NCI-H1694 treated with DMSO at 0.1 percent for 48 hours (cell line): ENCODE data around the gene S100A13.
"Not testable (repeated sequence)": the region's sequence is repeated elsewhere in the genome, so short reads cannot be mapped to it uniquely, and the experiment has no call there.

Source experiments
- DNase-seq: peaks from one replicate; lab custom pipeline; 2025; lab: John Stamatoyannopoulos, UW

S100A13 gene

DNA sequence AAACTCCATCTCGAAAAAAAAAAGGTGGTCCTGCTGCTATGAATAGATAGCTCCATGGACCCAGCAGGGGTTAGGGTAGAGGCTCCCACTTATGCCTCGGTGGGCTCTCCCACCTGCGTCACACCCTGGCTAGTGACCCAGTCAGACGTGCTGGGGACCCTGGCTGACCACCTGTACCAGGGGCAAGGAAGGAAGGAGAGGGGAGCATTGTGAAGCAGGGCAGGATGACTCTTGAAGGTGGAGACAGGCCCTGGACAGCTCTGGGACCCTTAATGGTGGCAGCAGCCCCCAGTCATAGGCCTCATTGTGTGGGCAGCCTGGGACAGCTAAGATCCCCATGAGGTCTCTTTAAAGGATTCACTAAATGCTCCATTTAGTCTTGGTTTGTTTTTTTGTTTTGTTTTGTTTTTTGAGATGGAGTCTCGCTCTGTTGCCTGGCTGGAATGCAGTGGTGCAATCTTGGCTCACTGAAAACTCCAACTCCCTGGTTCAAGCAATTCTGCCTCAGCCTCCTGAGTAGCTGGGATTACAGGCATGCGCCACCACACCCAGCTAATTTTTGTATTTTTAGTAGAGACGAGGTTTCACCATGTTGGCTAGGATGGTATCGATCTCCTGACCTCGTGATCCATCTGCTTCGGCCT, 20.8 kb upstream of the S100A13 start:
- no peak for DNase-seq

DNA sequence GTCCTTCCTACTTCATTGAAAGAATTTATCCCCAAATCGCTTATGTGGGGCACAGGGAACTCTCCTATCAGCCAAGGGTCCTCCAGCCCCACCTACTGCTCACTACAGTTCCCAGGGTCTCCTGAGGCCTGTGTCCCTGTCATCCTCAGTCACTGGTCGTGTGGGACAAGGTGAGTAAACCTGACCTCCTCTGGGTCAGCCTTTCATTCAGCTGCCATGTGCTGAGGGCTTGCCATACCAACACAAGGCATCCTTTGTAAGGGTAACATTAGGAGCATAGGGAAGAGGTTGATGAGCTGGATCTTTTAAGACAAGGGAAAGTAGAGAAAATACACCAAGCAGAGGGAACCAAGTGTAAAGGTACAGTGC, 20.0 kb upstream of the S100A13 start:
- no peak for DNase-seq

DNA sequence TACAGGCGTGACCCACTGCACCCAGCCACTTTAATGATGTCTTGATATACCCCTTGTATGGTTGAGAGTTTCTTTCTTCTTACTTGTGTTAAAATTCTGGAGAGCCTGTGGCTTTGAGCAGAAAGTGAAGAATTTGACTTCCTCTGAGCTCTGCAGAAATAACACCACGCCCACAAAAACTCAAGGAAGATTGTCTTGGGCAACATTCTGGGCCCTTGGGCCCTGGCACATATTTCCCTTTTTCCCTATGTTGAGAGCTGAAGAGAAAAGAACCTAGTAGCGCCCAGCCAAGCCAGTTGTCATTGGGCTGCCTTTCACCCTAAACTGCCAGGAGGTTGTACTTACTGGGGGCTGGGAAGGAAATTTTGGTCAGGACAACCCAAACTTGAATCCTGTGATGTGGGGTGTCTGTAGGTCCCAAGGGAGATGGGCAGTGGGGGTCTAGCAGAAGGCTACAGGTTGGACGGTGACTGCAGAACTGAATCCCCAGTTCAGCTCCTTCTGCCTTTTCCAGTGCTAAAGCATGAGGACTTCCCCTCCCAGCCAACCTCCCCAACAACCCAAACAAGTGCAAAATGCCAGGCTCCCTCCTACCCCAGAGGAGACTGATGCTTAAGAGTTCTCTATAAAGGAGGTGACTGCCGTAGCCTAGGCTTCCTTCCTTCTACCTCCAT, 19.5 kb upstream of the S100A13 start:
- DNase-seq: no peak

DNA sequence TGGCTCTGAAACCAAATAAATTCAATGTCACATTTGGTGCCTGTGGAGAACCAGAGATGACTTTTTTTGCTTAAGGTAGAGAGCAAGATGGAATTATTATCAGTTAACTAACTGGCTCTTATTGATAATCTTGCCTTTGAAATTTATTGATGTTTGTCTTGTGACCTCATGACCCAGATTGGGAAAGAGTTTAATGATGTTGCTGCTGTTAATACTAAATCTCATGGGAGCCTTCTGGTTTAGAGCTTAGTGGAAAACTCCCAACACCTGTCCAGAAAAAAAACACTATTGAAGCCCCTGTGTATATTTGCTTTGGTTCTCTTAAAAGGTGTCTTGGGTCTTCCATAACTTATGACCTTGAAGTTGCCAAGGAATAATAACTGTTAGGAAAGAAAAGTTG, 16.5 kb upstream of the S100A13 start:
- no peak for DNase-seq

DNA sequence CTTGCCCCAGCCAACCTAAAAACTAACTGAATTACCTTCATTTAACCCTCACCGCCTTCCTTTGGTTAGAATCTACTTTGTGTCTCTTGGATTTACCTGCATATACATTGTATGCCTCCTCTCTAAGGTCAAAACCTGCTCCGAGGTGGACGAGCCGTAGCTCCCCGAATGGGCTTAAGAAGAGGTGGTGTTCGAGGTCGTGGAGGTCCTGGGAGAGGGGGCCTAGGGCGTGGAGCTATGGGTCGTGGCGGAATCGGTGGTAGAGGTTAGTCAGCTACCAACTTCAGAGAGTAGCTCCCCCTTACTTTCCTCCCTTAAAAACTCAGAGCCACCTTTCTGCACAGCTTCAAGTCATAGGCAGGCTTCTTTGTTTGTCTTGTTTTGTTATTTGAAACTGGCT, 15.8 kb upstream of the S100A13 start:
- no peak for DNase-seq

DNA sequence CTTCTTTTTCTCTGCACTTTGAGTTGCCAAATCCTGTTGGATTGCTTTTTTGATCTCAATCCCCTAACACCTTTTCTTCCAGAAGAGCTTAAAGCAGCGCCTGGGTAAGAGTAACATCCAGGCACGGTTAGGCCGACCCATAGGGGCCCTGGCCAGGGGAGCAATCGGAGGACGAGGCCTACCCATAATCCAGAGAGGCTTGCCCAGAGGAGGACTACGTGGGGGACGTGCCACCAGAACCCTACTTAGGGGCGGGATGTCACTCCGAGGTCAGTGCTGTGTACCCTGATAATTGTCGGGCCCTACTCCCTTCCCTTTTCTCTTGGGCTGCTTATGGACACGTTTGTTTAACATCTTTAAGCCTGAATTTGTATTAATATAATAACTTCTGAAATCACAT, 14.9 kb upstream of the S100A13 start:
- no peak for DNase-seq

DNA sequence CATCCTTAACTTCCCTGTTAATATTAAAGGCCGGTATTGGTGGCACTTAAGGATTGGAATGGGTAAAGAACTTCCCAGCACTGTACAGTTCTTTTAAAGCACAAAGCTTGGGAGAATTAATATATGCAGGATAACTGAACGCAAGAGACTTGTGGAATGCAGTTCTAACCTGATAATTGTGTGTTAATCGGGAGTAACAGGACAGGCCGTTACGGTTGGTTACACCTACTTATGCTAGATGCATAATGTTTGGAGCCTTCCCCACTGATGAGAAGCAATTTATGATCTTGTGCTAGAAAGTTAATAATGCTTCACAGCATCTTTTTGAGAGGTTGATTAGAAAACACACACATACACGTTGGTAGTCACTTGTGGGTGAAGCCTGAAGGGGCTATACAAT, 13.6 kb upstream of the S100A13 start:
- DNase-seq: no peak

DNA sequence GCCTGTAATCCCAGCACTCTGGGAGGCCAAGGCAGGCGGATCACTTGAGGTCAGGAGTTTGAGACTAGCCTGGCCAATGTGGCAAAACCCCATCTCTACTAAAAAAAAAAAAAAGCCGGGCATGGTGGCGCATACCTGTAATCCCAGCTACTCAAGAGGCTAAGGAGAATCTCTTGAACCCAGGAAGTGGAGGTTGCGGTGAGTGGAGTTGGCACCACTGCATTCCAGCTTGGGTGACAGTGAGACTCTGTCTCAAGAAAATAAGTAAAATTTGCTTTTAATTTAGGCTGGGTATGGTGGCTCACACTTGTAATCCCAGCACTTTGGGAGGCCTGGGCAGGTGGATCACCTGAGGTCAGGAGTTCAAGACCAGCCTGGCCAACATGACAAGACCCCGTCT, 12.9 kb upstream of the S100A13 start:
- not testable (repeated sequence) for DNase-seq

DNA sequence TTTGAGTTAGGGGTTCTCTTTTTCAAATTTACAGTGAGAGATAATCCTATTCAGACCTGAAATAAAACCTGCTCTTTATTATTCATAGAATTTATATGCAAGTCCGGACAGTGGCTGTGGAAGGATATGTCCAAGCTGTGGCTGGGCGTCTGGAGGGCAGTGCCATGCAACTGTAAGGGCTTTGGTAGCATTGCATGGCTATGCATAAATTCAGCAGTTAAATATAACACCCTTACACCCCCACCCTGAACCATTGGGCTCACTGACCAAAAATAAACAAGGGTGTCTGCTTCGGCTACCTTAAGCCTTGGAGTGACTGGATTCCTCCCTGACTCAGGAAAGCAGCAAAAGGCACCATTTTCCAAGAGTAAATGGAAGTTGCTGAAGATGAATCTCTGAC, 12.0 kb upstream of the S100A13 start:
- DNase-seq: no peak

DNA sequence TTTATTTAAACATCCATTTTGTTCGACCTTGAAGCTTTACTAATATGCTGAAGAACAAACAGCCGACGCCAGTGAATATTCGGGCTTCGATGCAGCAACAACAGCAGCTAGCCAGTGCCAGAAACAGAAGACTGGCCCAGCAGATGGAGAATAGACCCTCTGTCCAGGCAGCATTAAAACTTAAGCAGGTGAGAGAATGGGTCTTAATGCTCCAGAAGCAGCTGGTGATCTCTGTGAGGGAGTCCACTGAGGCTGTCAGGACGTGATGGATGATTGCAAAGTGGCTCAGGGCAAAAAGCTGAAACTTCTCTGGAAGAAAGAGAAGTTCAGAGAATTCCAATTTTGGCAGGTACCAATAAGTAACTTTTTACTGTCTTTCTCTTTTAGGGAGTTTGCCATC, 11.0 kb upstream of the S100A13 start:
- no peak for DNase-seq

DNA sequence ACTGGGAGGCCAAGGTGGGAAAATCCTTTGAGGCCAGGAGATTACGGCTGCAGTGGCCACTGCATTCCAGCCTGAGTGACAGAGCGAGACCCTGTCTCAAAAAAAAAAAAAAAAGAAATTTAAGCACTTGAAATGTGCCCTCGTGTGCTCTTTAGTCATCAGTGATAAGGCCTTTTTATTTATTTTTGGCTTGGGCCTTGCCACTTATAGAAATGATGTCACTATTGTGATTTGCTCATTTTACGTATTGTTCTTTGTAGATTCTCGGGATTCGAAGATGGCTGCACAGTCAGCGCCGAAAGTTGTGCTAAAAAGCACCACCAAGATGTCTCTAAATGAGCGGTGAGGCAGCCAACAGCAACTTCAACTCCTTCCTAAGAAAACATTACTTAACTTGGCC, 9.0 kb upstream of the S100A13 start:
- DNase-seq: no peak

DNA sequence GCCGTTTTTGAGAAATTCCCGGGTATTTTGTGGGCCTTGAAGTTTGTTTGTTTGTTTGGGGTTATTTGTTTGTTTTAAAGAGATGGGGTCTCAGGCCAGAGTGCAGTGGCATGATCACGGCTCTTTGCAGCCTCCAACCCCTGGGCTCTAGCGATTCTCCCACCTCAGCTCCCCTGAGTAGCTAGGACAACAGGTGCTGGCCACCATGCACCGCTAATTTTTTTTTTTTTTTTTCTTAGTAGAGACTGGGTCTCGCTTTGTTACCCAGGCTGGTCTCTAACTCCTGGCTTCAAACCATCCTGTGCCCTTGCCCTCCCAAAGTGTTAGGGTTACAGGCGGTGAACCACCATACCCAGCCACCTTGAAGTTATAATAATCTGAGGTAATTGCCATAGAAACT, 8.6 kb upstream of the S100A13 start:
- DNase-seq: no peak

DNA sequence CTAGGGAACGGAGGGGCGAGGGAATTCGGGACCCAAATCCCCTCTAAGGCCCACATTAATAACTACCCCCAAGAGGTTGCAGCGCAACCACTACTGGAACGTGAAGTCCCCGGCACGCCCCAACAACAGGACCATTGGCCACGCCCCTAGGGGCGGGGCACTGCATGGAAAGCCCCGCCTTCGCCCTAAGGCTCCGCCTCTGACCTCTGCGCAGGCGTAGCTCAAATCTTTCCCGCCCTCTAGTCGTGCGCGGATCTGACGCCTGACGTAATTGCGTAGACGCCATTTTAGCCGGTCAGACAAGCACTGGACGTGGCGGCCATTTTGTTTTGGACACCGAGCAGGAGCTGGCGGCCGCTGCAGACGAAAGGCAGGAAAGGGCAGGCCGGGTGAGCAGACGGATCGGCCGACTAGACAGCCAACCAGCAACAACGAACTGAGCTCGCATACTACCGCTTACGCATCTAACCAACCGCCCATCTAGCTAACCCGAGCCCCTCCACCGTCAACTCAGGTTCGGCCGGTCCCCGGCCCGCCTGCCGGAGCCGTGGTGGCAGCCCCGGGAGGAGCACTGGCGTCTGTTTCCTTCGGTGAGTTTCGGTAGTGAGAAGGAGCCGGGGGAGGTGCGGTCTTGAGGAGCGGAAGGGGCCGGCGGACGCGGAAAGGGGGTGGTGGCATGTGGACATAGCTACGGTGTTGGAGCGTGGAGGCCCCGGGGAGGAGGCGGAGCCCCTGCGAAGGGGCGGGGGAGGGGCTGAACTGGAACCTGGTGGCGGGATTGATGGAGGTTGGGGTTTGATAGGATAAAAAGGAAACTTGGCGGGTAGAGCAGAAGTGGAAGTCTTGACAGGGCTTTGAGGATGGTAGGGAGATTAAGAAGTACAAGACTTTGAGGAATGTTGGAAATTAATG, 6.7 kb upstream of the S100A13 start, which contains the start of gene CHTOP:
TSS of gene CHTOP (plus strand) at position 313 of the 912 bp plus-strand sequence. CDS start 2,523 bp downstream, outside the sequence.
- DNase-seq: peak; percentile 97

DNA sequence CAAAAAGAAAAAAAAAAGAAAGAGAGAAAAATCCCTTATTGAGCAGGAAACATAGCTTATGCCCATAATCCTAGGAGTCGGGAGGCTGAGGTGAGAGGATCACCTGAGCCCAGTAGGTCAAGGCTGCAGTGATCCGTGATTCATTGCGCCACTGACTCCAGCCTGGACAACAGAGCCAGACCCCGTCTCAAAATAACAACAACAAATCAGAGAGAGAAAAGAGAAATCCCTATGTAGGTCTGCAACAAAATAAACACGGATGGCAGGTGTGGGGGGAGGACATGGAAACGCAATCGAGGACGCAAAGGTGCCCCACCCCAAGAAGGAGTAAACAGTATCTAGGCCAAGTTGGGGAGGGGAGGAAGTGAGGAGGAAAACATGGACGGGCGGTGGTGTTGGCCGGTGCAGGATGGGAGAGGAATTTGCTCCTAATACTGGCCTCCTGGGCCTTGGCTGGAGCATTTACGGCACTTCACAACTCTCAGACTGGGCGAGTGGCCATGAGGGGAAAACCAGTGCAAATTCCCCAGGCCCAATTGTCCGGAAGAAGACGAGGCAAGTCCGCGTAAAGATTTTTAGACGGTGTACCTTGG, 6.0 kb upstream of the S100A13 start:
- DNase-seq: no peak

DNA sequence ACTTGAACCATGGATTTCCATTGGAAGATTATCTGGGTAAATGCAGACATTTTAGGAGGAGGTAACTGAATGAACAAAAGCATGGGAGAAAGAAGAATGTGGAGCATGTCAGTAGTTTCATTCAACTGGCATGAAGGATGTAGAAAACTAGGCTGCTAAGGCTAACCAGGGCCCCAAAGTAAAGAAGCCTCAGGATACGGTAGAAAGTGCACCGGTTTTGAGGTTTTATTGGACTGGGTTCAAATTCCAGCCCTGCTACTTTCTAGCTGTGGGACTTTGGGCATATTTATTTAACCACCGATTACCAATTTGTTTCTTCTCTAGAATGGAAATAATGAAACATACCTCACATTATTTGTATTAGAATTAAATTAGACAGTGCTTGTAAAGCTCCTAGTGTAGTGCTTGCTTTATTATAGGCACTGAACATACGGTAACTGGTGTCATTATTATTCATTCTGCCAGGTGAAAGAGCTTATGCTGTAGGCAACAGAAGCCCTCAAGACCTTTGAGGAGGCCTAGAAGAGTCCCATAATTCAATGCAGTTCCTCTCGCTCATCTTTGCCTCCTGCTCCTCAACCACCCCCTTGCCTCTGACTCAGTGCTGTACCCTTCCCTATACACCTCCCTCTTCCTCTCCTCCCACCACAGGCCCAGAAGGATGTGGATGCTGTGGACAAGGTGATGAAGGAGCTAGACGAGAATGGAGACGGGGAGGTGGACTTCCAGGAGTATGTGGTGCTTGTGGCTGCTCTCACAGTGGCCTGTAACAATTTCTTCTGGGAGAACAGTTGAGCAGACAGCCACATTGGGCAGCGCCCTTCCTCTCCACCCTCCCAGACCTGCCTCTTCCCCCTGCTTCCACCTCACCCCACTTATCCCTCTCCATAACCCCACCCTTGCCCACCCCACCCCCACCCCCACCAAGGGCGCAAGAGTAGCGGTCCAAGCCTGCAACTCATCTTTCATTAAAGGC, 4.0 kb upstream of the S100A13 start:
- DNase-seq: no peak

DNA sequence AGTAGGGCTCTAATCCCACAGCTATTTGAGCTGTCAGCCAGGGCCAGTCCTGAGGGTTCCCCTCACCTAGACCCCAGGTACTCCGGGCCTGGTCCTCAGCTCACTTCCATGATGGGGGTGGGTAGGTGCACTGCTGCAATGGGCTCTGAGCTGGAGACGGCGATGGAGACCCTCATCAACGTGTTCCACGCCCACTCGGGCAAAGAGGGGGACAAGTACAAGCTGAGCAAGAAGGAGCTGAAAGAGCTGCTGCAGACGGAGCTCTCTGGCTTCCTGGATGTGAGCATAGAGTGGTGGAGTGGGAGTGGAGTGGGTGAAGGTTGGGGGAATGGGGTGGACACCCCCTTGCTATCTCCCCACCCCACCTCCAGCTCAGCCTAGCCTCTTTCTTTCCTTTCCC, 3.1 kb upstream of the S100A13 start:
- no peak for DNase-seq

DNA sequence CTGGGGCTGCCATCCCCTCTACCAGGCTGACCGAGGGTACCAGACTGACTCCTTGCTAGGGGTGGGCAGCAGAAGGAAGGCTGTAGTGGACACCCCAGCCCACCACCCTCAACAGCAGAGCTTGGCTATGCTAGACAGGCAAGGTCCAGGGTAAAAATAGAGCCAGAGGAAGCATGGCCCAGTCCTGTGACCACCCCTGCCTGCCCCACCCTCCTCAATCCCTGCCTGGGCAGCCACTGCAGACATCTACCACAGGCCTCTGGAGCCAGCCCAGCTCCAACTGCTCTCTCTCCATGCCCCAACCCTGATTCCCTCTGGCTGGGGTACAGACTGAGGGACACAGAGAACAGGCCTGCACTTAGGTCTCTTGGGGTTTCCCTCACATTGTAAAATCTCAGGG, 2.7 kb upstream of the S100A13 start:
- DNase-seq: no peak

DNA sequence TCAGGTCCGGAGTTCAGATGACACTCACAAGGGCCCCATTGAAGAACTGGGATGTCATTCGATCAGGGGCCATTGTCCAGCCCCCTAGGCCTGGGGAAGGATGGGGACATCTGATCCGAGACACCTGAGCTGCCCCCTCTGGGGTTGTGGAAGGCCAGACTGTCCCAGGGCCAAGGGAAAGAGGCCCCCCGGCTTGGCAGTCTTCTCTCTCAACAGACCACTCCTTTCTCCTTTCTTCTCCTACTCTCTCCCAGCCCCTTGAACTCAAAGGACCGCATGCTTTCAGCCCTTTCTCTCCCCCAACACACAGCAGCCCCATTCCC, 2.0 kb upstream of the S100A13 start:
- DNase-seq: no peak

DNA sequence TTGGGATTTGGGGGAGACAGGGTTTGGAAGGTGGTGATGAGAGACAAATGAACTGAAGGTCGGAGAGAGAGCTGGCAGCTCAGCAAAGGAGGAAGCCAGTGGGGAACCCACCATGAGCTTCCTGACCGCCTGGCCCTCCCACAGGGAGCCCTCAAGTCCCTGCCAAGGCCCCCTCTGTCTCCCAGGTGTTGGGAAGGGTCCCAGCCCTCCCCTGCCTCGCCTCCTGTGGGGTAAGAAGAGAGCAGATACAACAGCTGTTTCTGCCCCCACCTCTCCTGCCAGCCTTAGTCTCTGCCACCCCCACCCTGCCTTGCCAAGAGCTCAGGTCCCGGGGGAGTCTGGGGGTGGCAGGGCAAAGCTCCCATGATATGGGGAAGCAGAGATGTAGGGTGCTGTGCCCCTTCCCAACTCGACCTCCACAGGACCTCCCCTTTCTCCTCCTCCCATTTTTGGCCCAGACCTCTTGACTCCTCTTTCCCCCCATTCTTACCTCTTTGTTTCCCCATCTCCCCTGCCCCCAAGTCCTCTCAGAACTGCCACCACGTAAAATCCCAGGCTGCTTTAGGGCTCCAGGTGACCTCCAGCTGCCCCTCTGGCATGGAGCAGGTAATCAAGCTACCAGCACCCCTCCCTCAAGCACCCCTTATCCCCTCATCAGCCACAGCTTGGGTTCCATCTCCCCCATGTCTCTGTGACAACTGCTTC, 1.5 kb upstream of the S100A13 start:
- no peak for DNase-seq

DNA sequence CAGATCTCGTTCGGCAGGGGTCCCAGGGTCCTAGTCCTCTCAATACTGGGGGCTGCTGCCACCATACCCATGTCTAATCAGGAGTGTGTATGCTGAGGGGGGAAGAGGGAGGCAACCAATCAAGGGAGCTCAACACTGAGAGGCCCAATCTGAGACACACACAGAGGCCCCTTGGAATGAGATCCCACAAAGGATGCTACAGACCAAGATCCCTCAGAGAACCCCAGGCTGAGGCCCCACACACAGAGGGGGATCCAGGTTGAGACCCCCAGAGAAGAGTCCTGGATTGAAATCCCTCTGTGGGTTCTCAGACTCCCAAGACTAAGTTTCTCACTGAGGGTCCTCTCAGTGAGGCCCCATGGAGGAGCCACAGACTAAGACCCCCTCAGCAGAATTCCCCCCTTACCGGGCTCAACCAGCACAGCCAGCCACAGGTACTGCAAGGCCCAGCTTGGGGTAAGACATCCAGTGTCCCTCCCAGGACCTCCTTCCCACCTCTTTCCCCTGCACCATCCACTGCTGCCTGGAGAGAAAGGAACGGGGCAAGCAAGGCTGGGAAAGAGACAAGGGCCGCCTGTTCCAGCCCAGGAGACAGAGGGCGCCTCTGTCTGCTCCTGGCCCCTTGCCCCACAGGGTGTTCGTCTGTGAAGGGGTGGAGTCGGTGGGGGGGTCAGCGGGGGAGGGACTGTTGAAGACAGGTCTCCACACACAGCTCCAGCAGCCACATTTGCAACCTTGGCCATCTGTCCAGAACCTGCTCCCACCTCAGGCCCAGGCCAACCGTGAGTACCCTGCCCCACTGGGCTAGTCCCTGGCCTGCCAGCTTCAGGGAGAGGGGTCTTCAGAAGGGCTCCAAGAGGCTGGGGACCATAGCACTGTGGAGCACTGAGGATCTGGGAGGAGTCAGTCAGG, 666 bp upstream of the S100A13 start, which contains the start of gene S100A1:
TSS of gene S100A1 (plus strand) at position 720 of the 912 bp plus-strand sequence. CDS start 2,088 bp downstream, outside the sequence.
- no peak for DNase-seq
